Measurements from ENCODE around the gene DRD4.

DRD4 gene

GRCh38 chr11:610146-610801 lies 26.8 kb upstream of the DRD4 start:
- no peak for DNase-seq (ENCODE audit: low spot score)

- no peak for DNase-seq (ENCODE audit: low spot score)
Observed at GRCh38 chr11:611001-611996, 25.8 kb upstream of the DRD4 start.

GRCh38 chr11:612201-612960 lies 24.7 kb upstream of the DRD4 start:
- no peak for DNase-seq (ENCODE audit: low spot score)

GRCh38 chr11:612961-613300 lies 24.1 kb upstream of the DRD4 start:
- DNase-seq (ENCODE audit: low spot score), result no peak

GRCh38 chr11:613369-613968 lies 23.6 kb upstream of the DRD4 start:
- peak; percentile 11 for DNase-seq (ENCODE audit: low spot score)

GRCh38 chr11:614021-614622 lies 22.9 kb upstream of the DRD4 start:
- no peak for DNase-seq (ENCODE audit: low spot score)

- peak; percentile 11 for DNase-seq (ENCODE audit: low spot score)
Observed at GRCh38 chr11:614623-615503, 22.2 kb upstream of the DRD4 start.

GRCh38 chr11:615504-616319 lies 21.4 kb upstream of the DRD4 start, which contains the start of gene IRF7:
Gene IRF7, minus strand, starts transcription at chr11:615950. Its CDS starts 586 bp downstream, at chr11:615364.
- DNase-seq (ENCODE audit: low spot score), result peak; percentile 83

GRCh38 chr11:616320-617198 lies 20.5 kb upstream of the DRD4 start:
- DNase-seq (ENCODE audit: low spot score), result no peak

GRCh38 chr11:617199-617911 lies 19.7 kb upstream of the DRD4 start:
- no peak for DNase-seq (ENCODE audit: low spot score)

- DNase-seq (ENCODE audit: low spot score), result no peak
Observed at GRCh38 chr11:617912-618682, 19.0 kb upstream of the DRD4 start.

- DNase-seq (ENCODE audit: low spot score), result no peak
Observed at GRCh38 chr11:618856-619627, 18.0 kb upstream of the DRD4 start.

- no peak for DNase-seq (ENCODE audit: low spot score)
Observed at GRCh38 chr11:619628-620050, 17.4 kb upstream of the DRD4 start.

GRCh38 chr11:620201-620600 lies 16.9 kb upstream of the DRD4 start:
- DNase-seq (ENCODE audit: low spot score), result no peak

- DNase-seq (ENCODE audit: low spot score), result no peak
Observed at GRCh38 chr11:620935-621814, 15.9 kb upstream of the DRD4 start.
